Calu3 (cell line): ENCODE data around the gene HSD3B7. TPM values are rescaled to one million over a fixed set of nuclear protein-coding genes. Genes with fewer than 3 reads are reported as not detected.
A peak's percentile ranks its signal among the peaks of the same experiment; 100 is the strongest.

Source experiments
- BruUV-seq: library from RNA; stranded (reverse); fragments of 400-500 nt; replicated peaks from 2 replicates; lab custom pipeline; 2021; lab: Mats Ljungman, UMichigan
- CTCF ChIA-PET: fragments of 300-600 bp; sonication (Branson Sonifier 250); formaldehyde crosslinking; loops from one replicate; lab custom pipeline; 2022; ENCODE audit warnings: antibody characterized with exemption; lab: Charles Lee
- DNase-seq: peaks from one replicate; pipeline ENCODE4 v3.0.0; 2022
- H3K27ac Mint-ChIP-seq: one replicate; pipeline ENCODE4 v1.8.0; 2022; ENCODE audit warnings: mixed read lengths; ENCODE audit not compliant: unreplicated experiment
- H3K27me3 Mint-ChIP-seq: one replicate; pipeline ENCODE4 v1.8.0; 2022; ENCODE audit warnings: mixed read lengths; ENCODE audit not compliant: unreplicated experiment
- H3K36me3 Mint-ChIP-seq: one replicate; pipeline ENCODE4 v1.8.0; 2022; ENCODE audit warnings: mild to moderate bottlenecking, moderate library complexity, mixed read lengths; ENCODE audit not compliant: insufficient read depth, unreplicated experiment
- H3K4me1 Mint-ChIP-seq: one replicate; pipeline ENCODE4 v1.8.0; 2022; ENCODE audit warnings: mild to moderate bottlenecking, low read depth, mixed read lengths; ENCODE audit not compliant: unreplicated experiment
- H3K4me3 Mint-ChIP-seq: one replicate; pipeline ENCODE4 v1.8.0; 2022; ENCODE audit warnings: mild to moderate bottlenecking, low read depth, moderate library complexity, mixed read lengths; ENCODE audit not compliant: unreplicated experiment
- H3K9me3 Mint-ChIP-seq: one replicate; pipeline ENCODE4 v1.8.0; 2022; ENCODE audit warnings: low read depth, mixed read lengths; ENCODE audit not compliant: unreplicated experiment
- CTCF ChIP-seq: fragments of 200-600 bp; IDR thresholded peaks from one replicate; pipeline ENCODE4 v1.8.0; 2022; ENCODE audit warnings: antibody characterized with exemption; ENCODE audit not compliant: unreplicated experiment
- intact Hi-C: fragments of 100-400 bp; cut with micrococcal nuclease; formaldehyde crosslinking; loops from one replicate; pipeline ENCODE4 v1.10.0; 2022; ENCODE audit not compliant: unreplicated experiment
- total RNA-seq: library from RNA; stranded (reverse); gene quantifications from 2 replicates; pipeline ENCODE4 v1.2.3, GENCODE V29; 2022

The HSD3B7 gene
- total RNA-seq, 1 experiment from 2014 or later, result 25.3 TPM

GRCh38 chr16:30942426-30942806 lies 42.6 kb upstream of the HSD3B7 start:
- Mint-ChIP-seq H3K36me3 (peaks cover 50% of the 10 kb centered on the region), H3K4me1 (peaks cover 16% of the 10 kb centered on the region), H3K9me3 (no peaks in the 10 kb centered on the region), H3K27ac (no peak overlapping the region), H3K27me3 (no peaks in the 10 kb centered on the region), H3K4me3 (no peak overlapping the region)
- intact Hi-C loops, result no loop called here
- TF ChIP-seq CTCF, result no peak
- no TSS peak for BruUV-seq
- CTCF ChIA-PET, result interaction anchor here (0.5 to 2.1 kb wide), 14 partner anchors 10 to 283 kb away, joined by 3 to 26 read pairs (median 4); partner anchors contain the start of gene SETD1A
- DNase-seq, result no peak

- intact Hi-C loops, result no loop called here
- peaks cover 18% of the 10 kb centered on the region for H3K4me1 Mint-ChIP-seq
- H3K27me3 Mint-ChIP-seq, result no peaks in the 10 kb centered on the region
- DNase-seq, result no peak
- H3K9me3 Mint-ChIP-seq, result no peaks in the 10 kb centered on the region
- no peak overlapping the region for H3K4me3 Mint-ChIP-seq
- peaks cover 67% of the 10 kb centered on the region for H3K36me3 Mint-ChIP-seq
- no peak for TF ChIP-seq CTCF
- no peak overlapping the region for H3K27ac Mint-ChIP-seq
- BruUV-seq, result no TSS peak
- CTCF ChIA-PET, result no interaction called here
Observed at GRCh38 chr16:30944352-30944751, 40.7 kb upstream of the HSD3B7 start.

- CTCF ChIA-PET, result interaction anchor here (0.6 kb wide), 1 partner anchor 24 kb away, joined by 12 read pairs; the partner anchor contains the start of gene FBXL19
- peaks cover 26% of the 10 kb centered on the region for H3K4me1 Mint-ChIP-seq
- intact Hi-C loops, result no loop called here
- DNase-seq, result no peak
- no TSS peak for BruUV-seq
- no peaks in the 10 kb centered on the region for H3K9me3 Mint-ChIP-seq
- peak overlapping the region; percentile 3 for H3K4me3 Mint-ChIP-seq
- TF ChIP-seq CTCF, result no peak
- H3K36me3 Mint-ChIP-seq, result peaks cover 65% of the 10 kb centered on the region
- H3K27ac Mint-ChIP-seq, result peak overlapping the region; percentile 31
- no peaks in the 10 kb centered on the region for H3K27me3 Mint-ChIP-seq
Observed at GRCh38 chr16:30946671-30947540, 38.1 kb upstream of the HSD3B7 start.

GRCh38 chr16:30947541-30947858 lies 37.5 kb upstream of the HSD3B7 start:
- Mint-ChIP-seq H3K9me3 (no peaks in the 10 kb centered on the region), H3K36me3 (peaks cover 59% of the 10 kb centered on the region), H3K27ac (no peak overlapping the region), H3K4me3 (peak overlapping the region; percentile 3), H3K4me1 (peaks cover 20% of the 10 kb centered on the region), H3K27me3 (no peaks in the 10 kb centered on the region)
- intact Hi-C loops, result no loop called here
- CTCF ChIA-PET, result interaction anchor here (0.6 kb wide), 1 partner anchor 24 kb away, joined by 12 read pairs; the partner anchor contains the start of gene FBXL19
- no peak for DNase-seq
- no TSS peak for BruUV-seq
- no peak for TF ChIP-seq CTCF
